HEK293 (cell line): Measurements from ENCODE around the gene SPX.

Experiments used
- HOXD13 ChIP-seq: sonication (generic); formaldehyde crosslinking; IDR thresholded peaks from 2 replicates; pipeline ENCODE4 v1.8.0; 2022; ENCODE audit warnings: missing genetic modification reagents, borderline replicate concordance
- KLF9 ChIP-seq: fragments of 450-650 bp; formaldehyde crosslinking; IDR thresholded peaks from 2 replicates; pipeline ENCODE4 v1.5.1; 2016; ENCODE audit warnings: missing biosample characterization, missing genetic modification characterization, low read depth
- OSR2 ChIP-seq: fragments of 450-650 bp; formaldehyde crosslinking; IDR thresholded peaks from 2 replicates; pipeline ENCODE4 v1.5.1; 2016; ENCODE audit warnings: missing biosample characterization, missing genetic modification characterization
- PATZ1 ChIP-seq: fragments of 450-650 bp; formaldehyde crosslinking; IDR thresholded peaks from 2 replicates; pipeline ENCODE4 v1.5.1; 2016; ENCODE audit warnings: missing biosample characterization, missing genetic modification characterization
- SP7 ChIP-seq: fragments of 450-650 bp; formaldehyde crosslinking; IDR thresholded peaks from 2 replicates; pipeline ENCODE4 v1.5.1; 2016; ENCODE audit warnings: missing biosample characterization, missing genetic modification characterization
- YY1 ChIP-seq: fragments of 450-650 bp; formaldehyde crosslinking; IDR thresholded peaks from 2 replicates; pipeline ENCODE4 v1.5.1; 2018; ENCODE audit warnings: missing biosample characterization, missing genetic modification characterization
- YY2 ChIP-seq: fragments of 450-650 bp; formaldehyde crosslinking; IDR thresholded peaks from 2 replicates; pipeline ENCODE4 v1.5.1; 2016; ENCODE audit warnings: missing biosample characterization, missing genetic modification characterization
- ZNF133 ChIP-seq: fragments of 450-650 bp; formaldehyde crosslinking; IDR thresholded peaks from 2 replicates; pipeline ENCODE4 v1.5.1; 2016; ENCODE audit warnings: missing biosample characterization, missing genetic modification characterization
- ZNF274 ChIP-seq, 2 experiments: fragments of 200-500 bp in 1 of 2; fragments of 450-650 bp in 1 of 2; sonication (Bioruptor generic) in 1 of 2; formaldehyde crosslinking in 1 of 2; IDR thresholded peaks; 2 replicates each; pipeline versions ENCODE4 v1.5.1 to v1.6.1; 2014 to 2016; ENCODE audit warnings: borderline replicate concordance in 1 of 2, inconsistent platforms in 1 of 2, low read length in 1 of 2, missing biosample characterization in 1 of 2, missing genetic modification characterization in 1 of 2
- ZNF335 ChIP-seq: fragments of 450-650 bp; formaldehyde crosslinking; conservative IDR thresholded peaks from 2 replicates; pipeline ENCODE4 v1.5.1; 2016; ENCODE audit warnings: missing biosample characterization, missing genetic modification characterization
- ZNF350 ChIP-seq: fragments of 450-650 bp; formaldehyde crosslinking; IDR thresholded peaks from 2 replicates; pipeline ENCODE4 v1.5.0; 2017; ENCODE audit warnings: missing biosample characterization, mild to moderate bottlenecking, missing genetic modification characterization
- ZNF416 ChIP-seq: fragments of 450-650 bp; formaldehyde crosslinking; IDR thresholded peaks from 2 replicates; pipeline ENCODE4 v1.5.1; 2016; ENCODE audit warnings: missing biosample characterization, missing genetic modification characterization
- ZNF423 ChIP-seq: fragments of 450-650 bp; formaldehyde crosslinking; IDR thresholded peaks from 2 replicates; pipeline ENCODE4 v1.5.1; 2016; ENCODE audit warnings: missing biosample characterization, missing genetic modification characterization
- ZNF473 ChIP-seq: fragments of 450-650 bp; formaldehyde crosslinking; IDR thresholded peaks from 2 replicates; pipeline ENCODE4 v1.5.1; 2017; ENCODE audit warnings: missing biosample characterization, missing genetic modification characterization
- ZNF488 ChIP-seq: fragments of 450-650 bp; formaldehyde crosslinking; IDR thresholded peaks from 2 replicates; pipeline ENCODE4 v1.5.1; 2016; ENCODE audit warnings: missing biosample characterization, missing genetic modification characterization
- ZNF530 ChIP-seq: fragments of 450-650 bp; formaldehyde crosslinking; IDR thresholded peaks from 2 replicates; pipeline ENCODE4 v1.5.1; 2016; ENCODE audit warnings: low read depth, missing biosample characterization, missing genetic modification characterization
- ZNF561 ChIP-seq: fragments of 450-650 bp; IDR thresholded peaks from 2 replicates; pipeline ENCODE4 v1.5.1; 2018; ENCODE audit warnings: missing biosample characterization, missing genetic modification characterization, borderline replicate concordance
- ZNF600 ChIP-seq: fragments of 450-650 bp; formaldehyde crosslinking; IDR thresholded peaks from 2 replicates; pipeline ENCODE4 v1.5.1; 2016; ENCODE audit warnings: missing biosample characterization, missing genetic modification characterization
- ZNF654 ChIP-seq: fragments of 450-650 bp; formaldehyde crosslinking; IDR thresholded peaks from 2 replicates; pipeline ENCODE4 v1.5.1; 2016; ENCODE audit warnings: low read depth, missing biosample characterization, missing genetic modification characterization
- ZNF692 ChIP-seq: fragments of 450-650 bp; formaldehyde crosslinking; IDR thresholded peaks from 2 replicates; pipeline ENCODE4 v1.5.1; 2016; ENCODE audit warnings: missing biosample characterization, missing genetic modification characterization
- ZNF837 ChIP-seq: fragments of 450-650 bp; formaldehyde crosslinking; IDR thresholded peaks from 2 replicates; pipeline ENCODE4 v1.5.1; 2016; ENCODE audit warnings: missing biosample characterization, missing genetic modification characterization
- TF ChIP-seq, protein P1 (sequence below): fragments of 450-650 bp; formaldehyde crosslinking; IDR thresholded peaks from 2 replicates; pipeline ENCODE4 v1.5.1; 2016; ENCODE audit warnings: missing biosample characterization, missing genetic modification characterization
- TF ChIP-seq, protein P2 (sequence below): fragments of 450-650 bp; formaldehyde crosslinking; optimal IDR thresholded peaks from 2 replicates; pipeline ENCODE3; 2016; ENCODE audit warnings: missing biosample characterization, mild to moderate bottlenecking, missing genetic modification characterization
- TF ChIP-seq, protein P3 (sequence below): fragments of 450-650 bp; formaldehyde crosslinking; conservative IDR thresholded peaks from 2 replicates; pipeline ENCODE4 v1.5.1; 2016; ENCODE audit warnings: low read depth, missing biosample characterization, missing genetic modification characterization
- TF ChIP-seq, protein P4 (sequence below): fragments of 450-650 bp; formaldehyde crosslinking; IDR thresholded peaks from 2 replicates; pipeline ENCODE4 v1.5.1; 2016; ENCODE audit warnings: missing biosample characterization, missing genetic modification characterization

The SPX gene

DNA sequence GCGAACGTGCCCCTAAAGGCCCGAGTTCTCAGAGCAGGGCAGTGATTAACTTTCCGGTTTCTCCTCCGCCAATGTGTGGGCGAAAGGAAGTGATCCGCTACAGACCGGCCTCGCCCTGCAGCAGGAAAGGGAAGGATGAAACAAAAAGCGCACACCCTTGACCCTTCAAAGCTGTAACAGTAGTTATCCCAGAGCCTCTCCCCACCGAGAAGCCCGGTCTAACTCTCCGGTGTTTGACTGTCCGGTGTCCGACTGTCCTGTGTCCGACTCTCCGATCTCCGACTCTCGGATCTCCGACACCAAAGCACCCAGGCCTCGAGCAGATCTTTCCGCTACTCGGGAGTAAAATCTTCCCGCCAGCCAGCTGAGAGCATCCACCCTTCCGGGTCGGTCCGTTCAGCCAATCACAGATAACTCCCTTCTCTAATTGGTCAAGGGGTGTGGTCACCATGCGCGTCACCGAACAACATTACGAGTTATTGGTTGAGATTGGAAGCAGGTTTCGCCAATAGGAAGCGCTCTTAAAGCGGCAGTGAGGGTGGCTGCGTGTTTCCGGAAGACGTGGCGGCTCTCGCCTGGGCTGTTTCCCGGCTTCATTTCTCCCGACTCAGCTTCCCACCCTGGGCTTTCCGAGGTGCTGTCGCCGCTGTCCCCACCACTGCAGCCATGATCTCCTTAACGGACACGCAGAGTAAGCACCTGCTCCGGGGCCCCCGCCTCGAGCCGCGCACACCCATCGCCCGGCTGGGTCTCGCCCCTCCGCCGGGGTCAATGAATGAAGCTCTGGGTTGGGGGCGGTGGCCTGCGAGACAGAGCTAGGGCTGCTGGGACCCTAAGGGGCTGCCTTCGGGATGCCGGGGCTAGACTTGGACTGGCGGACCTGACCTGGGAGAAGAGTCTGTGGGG, 24.6 kb upstream of the SPX start, which contains the start of the genes GOLT1B and RECQL (continued):
- TF ChIP-seq ZNF350 (tag by site-specific recombination): no peak
- no peak for TF ChIP-seq ZNF274 (IDR thresholded peaks at IDR 0.05; ENCODE audit: low read length)
- TF ChIP-seq ZNF274 (tag by site-specific recombination; IDR thresholded peaks at IDR 0.05; ENCODE audit: borderline replicate concordance): no peak
- TF ChIP-seq ZNF692 (tag by site-specific recombination): no peak; the same call in none of the 2 replicates
- TF ChIP-seq ZNF600 (tag by site-specific recombination): peak; percentile 63; the same call in 1 of the 2 replicates
- no peak for TF ChIP-seq ZNF530 (tag by site-specific recombination)
- no peak for TF ChIP-seq HOXD13 (CRISPR knock-in tag)
- TF ChIP-seq OSR2: no peak
- peak; percentile 39; the same call in 1 of the 2 replicates for TF ChIP-seq KLF9 (tag by site-specific recombination)
- no peak; the same call in 1 of the 2 replicates for TF ChIP-seq YY2
- no peak for TF ChIP-seq ZNF335 (tag by site-specific recombination)
- no peak for TF ChIP-seq ZNF654
- TF ChIP-seq, protein P1, sequence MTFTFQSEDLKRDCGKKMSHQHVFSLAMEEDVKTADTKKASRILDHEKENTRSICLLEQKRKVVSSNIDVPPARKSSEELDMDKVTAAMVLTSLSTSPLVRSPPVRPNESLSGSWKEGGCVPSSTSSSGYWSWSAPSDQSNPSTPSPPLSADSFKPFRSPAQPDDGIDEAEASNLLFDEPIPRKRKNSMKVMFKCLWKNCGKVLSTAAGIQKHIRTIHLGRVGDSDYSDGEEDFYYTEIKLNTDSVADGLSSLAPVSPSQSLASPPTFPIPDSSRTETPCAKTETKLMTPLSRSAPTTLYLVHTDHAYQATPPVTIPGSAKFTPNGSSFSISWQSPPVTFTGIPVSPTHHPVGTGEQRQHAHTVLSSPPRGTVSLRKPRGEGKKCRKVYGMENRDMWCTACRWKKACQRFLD (tag by site-specific recombination): no peak
- no peak for TF ChIP-seq YY1 (tag by site-specific recombination)
- no peak for TF ChIP-seq ZNF133 (tag by site-specific recombination)
- TF ChIP-seq ZNF473 (tag by site-specific recombination): no peak
- TF ChIP-seq, protein P2, sequence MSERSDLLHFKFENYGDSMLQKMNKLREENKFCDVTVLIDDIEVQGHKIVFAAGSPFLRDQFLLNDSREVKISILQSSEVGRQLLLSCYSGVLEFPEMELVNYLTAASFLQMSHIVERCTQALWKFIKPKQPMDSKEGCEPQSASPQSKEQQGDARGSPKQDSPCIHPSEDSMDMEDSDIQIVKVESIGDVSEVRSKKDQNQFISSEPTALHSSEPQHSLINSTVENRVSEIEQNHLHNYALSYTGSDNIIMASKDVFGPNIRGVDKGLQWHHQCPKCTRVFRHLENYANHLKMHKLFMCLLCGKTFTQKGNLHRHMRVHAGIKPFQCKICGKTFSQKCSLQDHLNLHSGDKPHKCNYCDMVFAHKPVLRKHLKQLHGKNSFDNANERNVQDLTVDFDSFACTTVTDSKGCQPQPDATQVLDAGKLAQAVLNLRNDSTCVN (tag by site-specific recombination): no peak
- TF ChIP-seq ZNF561 (tag by site-specific recombination): peak; percentile 55
- TF ChIP-seq ZNF423 (tag by site-specific recombination): no peak
- TF ChIP-seq ZNF416 (tag by site-specific recombination): no peak
- TF ChIP-seq SP7: peak; percentile 35; the same call in 1 of the 2 replicates
- TF ChIP-seq, protein P3, sequence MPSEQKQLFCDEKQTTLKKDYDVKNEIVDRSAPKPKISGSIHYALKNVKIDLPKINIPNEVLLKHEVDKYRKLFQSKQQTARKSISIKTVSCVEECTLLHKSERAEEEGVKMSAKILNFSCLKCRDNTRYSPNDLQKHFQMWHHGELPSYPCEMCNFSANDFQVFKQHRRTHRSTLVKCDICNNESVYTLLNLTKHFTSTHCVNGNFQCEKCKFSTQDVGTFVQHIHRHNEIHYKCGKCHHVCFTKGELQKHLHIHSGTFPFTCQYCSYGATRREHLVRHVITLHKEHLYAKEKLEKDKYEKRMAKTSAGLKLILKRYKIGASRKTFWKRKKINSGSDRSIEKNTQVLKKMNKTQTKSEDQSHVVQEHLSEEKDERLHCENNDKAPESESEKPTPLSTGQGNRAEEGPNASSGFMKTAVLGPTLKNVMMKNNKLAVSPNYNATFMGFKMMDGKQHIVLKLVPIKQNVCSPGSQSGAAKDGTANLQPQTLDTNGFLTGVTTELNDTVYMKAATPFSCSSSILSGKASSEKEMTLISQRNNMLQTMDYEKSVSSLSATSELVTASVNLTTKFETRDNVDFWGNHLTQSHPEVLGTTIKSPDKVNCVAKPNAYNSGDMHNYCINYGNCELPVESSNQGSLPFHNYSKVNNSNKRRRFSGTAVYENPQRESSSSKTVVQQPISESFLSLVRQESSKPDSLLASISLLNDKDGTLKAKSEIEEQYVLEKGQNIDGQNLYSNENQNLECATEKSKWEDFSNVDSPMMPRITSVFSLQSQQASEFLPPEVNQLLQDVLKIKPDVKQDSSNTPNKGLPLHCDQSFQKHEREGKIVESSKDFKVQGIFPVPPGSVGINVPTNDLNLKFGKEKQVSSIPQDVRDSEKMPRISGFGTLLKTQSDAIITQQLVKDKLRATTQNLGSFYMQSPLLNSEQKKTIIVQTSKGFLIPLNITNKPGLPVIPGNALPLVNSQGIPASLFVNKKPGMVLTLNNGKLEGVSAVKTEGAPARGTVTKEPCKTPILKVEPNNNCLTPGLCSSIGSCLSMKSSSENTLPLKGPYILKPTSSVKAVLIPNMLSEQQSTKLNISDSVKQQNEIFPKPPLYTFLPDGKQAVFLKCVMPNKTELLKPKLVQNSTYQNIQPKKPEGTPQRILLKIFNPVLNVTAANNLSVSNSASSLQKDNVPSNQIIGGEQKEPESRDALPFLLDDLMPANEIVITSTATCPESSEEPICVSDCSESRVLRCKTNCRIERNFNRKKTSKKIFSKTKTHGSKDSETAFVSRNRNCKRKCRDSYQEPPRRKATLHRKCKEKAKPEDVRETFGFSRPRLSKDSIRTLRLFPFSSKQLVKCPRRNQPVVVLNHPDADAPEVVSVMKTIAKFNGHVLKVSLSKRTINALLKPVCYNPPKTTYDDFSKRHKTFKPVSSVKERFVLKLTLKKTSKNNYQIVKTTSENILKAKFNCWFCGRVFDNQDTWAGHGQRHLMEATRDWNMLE (tag by site-specific recombination): peak; percentile 65
- TF ChIP-seq ZNF837 (tag by site-specific recombination): no peak
- TF ChIP-seq, protein P4, sequence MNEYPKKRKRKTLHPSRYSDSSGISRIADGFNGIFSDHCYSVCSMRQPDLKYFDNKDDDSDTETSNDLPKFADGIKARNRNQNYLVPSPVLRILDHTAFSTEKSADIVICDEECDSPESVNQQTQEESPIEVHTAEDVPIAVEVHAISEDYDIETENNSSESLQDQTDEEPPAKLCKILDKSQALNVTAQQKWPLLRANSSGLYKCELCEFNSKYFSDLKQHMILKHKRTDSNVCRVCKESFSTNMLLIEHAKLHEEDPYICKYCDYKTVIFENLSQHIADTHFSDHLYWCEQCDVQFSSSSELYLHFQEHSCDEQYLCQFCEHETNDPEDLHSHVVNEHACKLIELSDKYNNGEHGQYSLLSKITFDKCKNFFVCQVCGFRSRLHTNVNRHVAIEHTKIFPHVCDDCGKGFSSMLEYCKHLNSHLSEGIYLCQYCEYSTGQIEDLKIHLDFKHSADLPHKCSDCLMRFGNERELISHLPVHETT: no peak
- peak; percentile 22; the same call in 1 of the 2 replicates for TF ChIP-seq PATZ1 (tag by site-specific recombination)
- no peak for TF ChIP-seq ZNF488 (tag by site-specific recombination)
